Liver (tissue), 9 donors: Measurements from ENCODE around the gene HBP1. TPM values are rescaled to one million over a fixed set of nuclear protein-coding genes. Genes with fewer than 3 reads are reported as not detected.

Source experiments
- DNase-seq: peaks from one replicate; pipeline ENCODE4 v3.0.0-alpha.2; 2017; ENCODE audit warnings: low spot score
- H3K27ac ChIP-seq, 2 donors: one replicate each; pipeline ENCODE4 v1.7.0; 2013; ENCODE audit warnings: inconsistent platforms in 2 of 2, low read length in 2 of 2, control low read depth in 1 of 2, low read depth in 1 of 2, mild to moderate bottlenecking in 1 of 2
- H3K27me3 ChIP-seq, 4 donors: one replicate each; pipeline versions ENCODE4 v1.6.1 to v1.7.0; 2013; ENCODE audit warnings: low read length in 3 of 4, inconsistent platforms in 1 of 4, mild to moderate bottlenecking in 1 of 4, moderate library complexity in 1 of 4; ENCODE audit not compliant: control insufficient read depth in 4 of 4, insufficient read depth in 4 of 4
- H3K36me3 ChIP-seq, 4 donors: one replicate each; pipeline versions ENCODE4 v1.6.1 to v1.7.0; 2013; ENCODE audit warnings: low read length in 3 of 4, mild to moderate bottlenecking in 3 of 4, low read depth in 1 of 4, moderate library complexity in 1 of 4; ENCODE audit not compliant: control insufficient read depth in 4 of 4, insufficient read depth in 3 of 4
- H3K4me1 ChIP-seq, 4 donors: one replicate each; pipeline versions ENCODE4 v1.6.1 to v1.7.0; 2013; ENCODE audit warnings: low read length in 3 of 4, mild to moderate bottlenecking in 3 of 4, moderate library complexity in 1 of 4; ENCODE audit not compliant: control insufficient read depth in 4 of 4, insufficient read depth in 4 of 4
- H3K4me3 ChIP-seq, 3 donors: one replicate each; pipeline versions ENCODE4 v1.6.1 to v1.7.0; 2013; ENCODE audit warnings: low read length in 3 of 3, control low read depth in 1 of 3, low read depth in 1 of 3, mild to moderate bottlenecking in 1 of 3
- H3K9ac ChIP-seq, 2 donors: one replicate each; pipeline ENCODE4 v1.7.0; 2013; ENCODE audit warnings: low read length in 2 of 2, mild to moderate bottlenecking in 2 of 2, moderate library complexity in 2 of 2, control low read depth in 1 of 2, low read depth in 1 of 2
- H3K9me3 ChIP-seq, 4 donors: one replicate each; pipeline versions ENCODE4 v1.6.1 to v1.7.0; 2013; ENCODE audit warnings: low read length in 3 of 4; ENCODE audit not compliant: control insufficient read depth in 4 of 4
- EGR1 ChIP-seq, 2 donors: IDR thresholded peaks; 2 replicates each; pipeline ENCODE4 v1.6.1; 2016 to 2018; ENCODE audit warnings: antibody characterized with exemption in 2 of 2, low read depth in 2 of 2
- GABPA ChIP-seq, 2 donors: IDR thresholded peaks in 1 of 2; conservative IDR thresholded peaks in 1 of 2; 2 replicates each; pipeline ENCODE4 v1.6.1; 2016; ENCODE audit warnings: antibody characterized with exemption in 2 of 2, mild to moderate bottlenecking in 1 of 2, moderate library complexity in 1 of 2
- HNF4A ChIP-seq, 2 donors: conservative IDR thresholded peaks; 2 replicates each; pipeline ENCODE4 v1.6.1; 2016; ENCODE audit warnings: antibody characterized with exemption in 2 of 2, mild to moderate bottlenecking in 2 of 2
- HNF4G ChIP-seq: IDR thresholded peaks from 2 replicates; pipeline ENCODE4 v1.6.1; 2016; ENCODE audit warnings: antibody characterized with exemption
- JUND ChIP-seq, 2 donors: IDR thresholded peaks; 2 replicates each; pipeline ENCODE4 v1.6.1; 2016; ENCODE audit warnings: antibody characterized with exemption in 2 of 2
- RAD21 ChIP-seq, 2 donors: IDR thresholded peaks; 2 replicates each; pipeline ENCODE4 v1.6.1; 2016; ENCODE audit warnings: antibody characterized with exemption in 2 of 2, mild to moderate bottlenecking in 2 of 2
- RXRA ChIP-seq, 2 donors: IDR thresholded peaks; 2 replicates each; pipeline ENCODE4 v1.6.1; 2017 to 2018; ENCODE audit warnings: antibody characterized with exemption in 2 of 2, mild to moderate bottlenecking in 1 of 2
- TAF1 ChIP-seq: conservative IDR thresholded peaks from 2 replicates; pipeline ENCODE4 v1.6.1; 2016; ENCODE audit warnings: antibody characterized with exemption, mild to moderate bottlenecking
- WGBS: extraction: QIAGEN DNeasy Blood & Tissue Kit; methylation state at CpG from one replicate; pipeline ENCODE4 v1.1.7; 2013; 5-methylcytosine and 5-hydroxymethylcytosine counted together
- polyA plus RNA-seq, 2 donors: library from polyadenylated mRNA; stranded (reverse) in 1 of 2; unstranded in 1 of 2; fragments of 200-250 nt in 1 of 2; fragments of >200 nt in 1 of 2; fragmentation: Nextera tagmentation in 1 of 2; extraction: Ambion mirVana in 1 of 2; gene quantifications; one replicate each; pipeline versions ENCODE4 v1.2.1 to v1.2.3, GENCODE V29; 2013 to 2015
- total RNA-seq, 2 donors: library from RNA; depleted of rRNA; stranded (reverse); fragments of >200 nt; gene quantifications; one replicate each; pipeline ENCODE4 v1.2.3, GENCODE V29; 2014
- TF ChIP-seq, protein P1 (sequence below): IDR thresholded peaks from 2 replicates; pipeline ENCODE4 v1.6.1; 2016; ENCODE audit warnings: antibody characterized with exemption, mild to moderate bottlenecking
- TF ChIP-seq, protein P2 (sequence below): IDR thresholded peaks from 2 replicates; pipeline ENCODE4 v1.6.1; 2016; ENCODE audit warnings: antibody characterized with exemption
- TF ChIP-seq, protein P3 (sequence below): IDR thresholded peaks from 2 replicates; pipeline ENCODE4 v1.6.1; 2016; ENCODE audit warnings: antibody characterized with exemption
- donor health status: healthy.
- donor health status: healthy.
- donor health status: healthy.
- donor health status: healthy.
- donor health status: healthy.

Gene HBP1
- total and polyA plus RNA-seq, 4 donors: 24.6 to 67.9 (median 48.1) TPM

DNA sequence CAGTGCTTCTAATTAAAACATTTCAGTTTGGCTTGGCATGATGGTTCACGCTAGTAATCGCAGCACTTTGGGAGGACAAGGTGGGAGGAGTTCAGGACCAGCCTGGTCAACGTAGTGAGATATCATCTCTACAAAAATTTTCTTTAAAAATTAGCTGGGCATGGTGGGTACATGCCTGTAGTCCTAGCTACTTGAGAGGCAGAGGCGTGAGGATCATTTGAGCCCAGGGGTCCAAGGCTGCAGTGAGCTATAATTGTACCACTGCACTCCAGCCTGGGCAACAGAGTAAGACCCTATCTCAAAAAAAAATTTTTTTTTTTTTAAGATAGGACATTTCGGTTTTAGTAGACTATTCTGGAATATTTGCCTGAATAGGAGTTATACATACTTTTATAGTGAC, 12.4 kb downstream of the HBP1 start:
- no peaks in the 10 kb centered on the region for H3K4me1 ChIP-seq

DNA sequence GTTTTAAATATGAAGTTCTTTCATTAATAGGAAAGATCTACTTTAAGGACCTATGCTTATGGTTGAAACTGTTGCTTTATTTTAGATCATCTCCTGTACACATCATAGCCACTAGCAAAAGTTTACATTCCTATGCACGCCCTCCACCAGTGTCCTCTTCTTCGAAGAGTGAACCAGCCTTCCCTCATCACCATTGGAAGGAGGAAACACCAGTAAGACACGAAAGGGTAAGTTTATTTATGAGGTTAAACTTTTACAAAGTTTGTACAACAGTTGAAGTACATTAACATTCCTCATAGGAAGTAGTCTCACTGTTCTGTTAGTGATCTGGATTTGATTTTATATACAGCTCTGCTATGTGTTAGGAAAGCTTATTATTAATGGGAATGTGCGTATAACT, 16.9 kb downstream of the HBP1 start:
- Histone ChIP-seq H3K27ac (no peak overlapping the region), H3K27me3 (no peaks in the 10 kb centered on the region), H3K4me3 (no peak overlapping the region), H3K9me3 (no peaks in the 10 kb centered on the region), H3K9ac (no peak overlapping the region), H3K36me3 (peaks cover 5 to 86% (median 65%) of the 10 kb centered on the region in 4 donors), H3K4me1 (no peaks in the 10 kb centered on the region)
- no peak for DNase-seq
- TF ChIP-seq RAD21 (IDR thresholded peaks at IDR 0.05): no peak
- no peak for TF ChIP-seq TAF1
- no peak for TF ChIP-seq HNF4A (conservative IDR thresholded peaks at IDR 0.05)
- TF ChIP-seq JUND (IDR thresholded peaks at IDR 0.05): no peak
- TF ChIP-seq, protein P1, sequence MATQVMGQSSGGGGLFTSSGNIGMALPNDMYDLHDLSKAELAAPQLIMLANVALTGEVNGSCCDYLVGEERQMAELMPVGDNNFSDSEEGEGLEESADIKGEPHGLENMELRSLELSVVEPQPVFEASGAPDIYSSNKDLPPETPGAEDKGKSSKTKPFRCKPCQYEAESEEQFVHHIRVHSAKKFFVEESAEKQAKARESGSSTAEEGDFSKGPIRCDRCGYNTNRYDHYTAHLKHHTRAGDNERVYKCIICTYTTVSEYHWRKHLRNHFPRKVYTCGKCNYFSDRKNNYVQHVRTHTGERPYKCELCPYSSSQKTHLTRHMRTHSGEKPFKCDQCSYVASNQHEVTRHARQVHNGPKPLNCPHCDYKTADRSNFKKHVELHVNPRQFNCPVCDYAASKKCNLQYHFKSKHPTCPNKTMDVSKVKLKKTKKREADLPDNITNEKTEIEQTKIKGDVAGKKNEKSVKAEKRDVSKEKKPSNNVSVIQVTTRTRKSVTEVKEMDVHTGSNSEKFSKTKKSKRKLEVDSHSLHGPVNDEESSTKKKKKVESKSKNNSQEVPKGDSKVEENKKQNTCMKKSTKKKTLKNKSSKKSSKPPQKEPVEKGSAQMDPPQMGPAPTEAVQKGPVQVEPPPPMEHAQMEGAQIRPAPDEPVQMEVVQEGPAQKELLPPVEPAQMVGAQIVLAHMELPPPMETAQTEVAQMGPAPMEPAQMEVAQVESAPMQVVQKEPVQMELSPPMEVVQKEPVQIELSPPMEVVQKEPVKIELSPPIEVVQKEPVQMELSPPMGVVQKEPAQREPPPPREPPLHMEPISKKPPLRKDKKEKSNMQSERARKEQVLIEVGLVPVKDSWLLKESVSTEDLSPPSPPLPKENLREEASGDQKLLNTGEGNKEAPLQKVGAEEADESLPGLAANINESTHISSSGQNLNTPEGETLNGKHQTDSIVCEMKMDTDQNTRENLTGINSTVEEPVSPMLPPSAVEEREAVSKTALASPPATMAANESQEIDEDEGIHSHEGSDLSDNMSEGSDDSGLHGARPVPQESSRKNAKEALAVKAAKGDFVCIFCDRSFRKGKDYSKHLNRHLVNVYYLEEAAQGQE: no peak
- TF ChIP-seq GABPA (IDR thresholded peaks at IDR 0.05 in 1 of 2, conservative IDR thresholded peaks at IDR 0.05 in 1 of 2): no peak
- no peak for TF ChIP-seq EGR1 (IDR thresholded peaks at IDR 0.05; ENCODE audit: low read depth in 2 of 2)
- TF ChIP-seq RXRA (IDR thresholded peaks at IDR 0.05): no peak
- TF ChIP-seq, protein P2, sequence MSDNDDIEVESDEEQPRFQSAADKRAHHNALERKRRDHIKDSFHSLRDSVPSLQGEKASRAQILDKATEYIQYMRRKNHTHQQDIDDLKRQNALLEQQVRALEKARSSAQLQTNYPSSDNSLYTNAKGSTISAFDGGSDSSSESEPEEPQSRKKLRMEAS: no peak
- WGBS: 77% methylated on average over 4 of the region's 4 CpGs

More for the DNA sequence above, 12.4 kb downstream of the HBP1 start:
- no peak overlapping the region for H3K9ac ChIP-seq
- peaks cover 1 to 55% (median 35%) of the 10 kb centered on the region in 4 donors for H3K36me3 ChIP-seq
- no peak for DNase-seq
- H3K27ac ChIP-seq: no peak overlapping the region
- H3K9me3 ChIP-seq: no peaks in the 10 kb centered on the region
- WGBS: 97% methylated on average over 5 of the region's 5 CpGs
- H3K27me3 ChIP-seq: no peaks in the 10 kb centered on the region
- TF ChIP-seq, protein P1: no peak
- no peak for TF ChIP-seq HNF4G
- TF ChIP-seq, protein P3, sequence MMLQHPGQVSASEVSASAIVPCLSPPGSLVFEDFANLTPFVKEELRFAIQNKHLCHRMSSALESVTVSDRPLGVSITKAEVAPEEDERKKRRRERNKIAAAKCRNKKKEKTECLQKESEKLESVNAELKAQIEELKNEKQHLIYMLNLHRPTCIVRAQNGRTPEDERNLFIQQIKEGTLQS: no peak
- TF ChIP-seq GABPA (IDR thresholded peaks at IDR 0.05 in 1 of 2, conservative IDR thresholded peaks at IDR 0.05 in 1 of 2): no peak
- no peak overlapping the region for H3K4me3 ChIP-seq
